Measurements from ENCODE around the gene ARFGAP3.
A peak's percentile ranks its signal among the peaks of the same experiment; 100 is the strongest.

ARFGAP3 gene

DNA sequence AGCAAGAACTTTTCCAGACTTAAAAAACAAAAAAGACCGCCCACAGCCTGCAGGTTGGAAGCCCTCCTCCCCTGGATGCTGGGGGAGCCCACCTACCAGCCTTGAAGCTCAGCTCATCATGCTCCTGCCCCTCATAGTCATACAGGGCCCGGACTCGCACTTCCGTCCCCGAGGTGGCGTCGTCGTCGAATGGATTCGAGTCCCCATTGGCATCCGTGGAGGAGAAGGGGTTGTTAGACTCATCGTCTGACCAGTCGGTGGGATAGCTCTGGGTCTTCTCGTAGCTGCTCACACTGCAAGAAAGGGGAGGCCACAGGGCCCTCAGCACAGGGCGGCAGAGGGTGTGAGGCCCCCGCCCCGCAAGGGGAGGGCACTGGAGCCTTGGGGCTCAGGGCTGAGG is 19.0 kb upstream of the ARFGAP3 start (continued):
- TF ChIP-seq WT1 (tag by site-specific recombination; IDR thresholded peaks at IDR 0.05) = no peak

DNA sequence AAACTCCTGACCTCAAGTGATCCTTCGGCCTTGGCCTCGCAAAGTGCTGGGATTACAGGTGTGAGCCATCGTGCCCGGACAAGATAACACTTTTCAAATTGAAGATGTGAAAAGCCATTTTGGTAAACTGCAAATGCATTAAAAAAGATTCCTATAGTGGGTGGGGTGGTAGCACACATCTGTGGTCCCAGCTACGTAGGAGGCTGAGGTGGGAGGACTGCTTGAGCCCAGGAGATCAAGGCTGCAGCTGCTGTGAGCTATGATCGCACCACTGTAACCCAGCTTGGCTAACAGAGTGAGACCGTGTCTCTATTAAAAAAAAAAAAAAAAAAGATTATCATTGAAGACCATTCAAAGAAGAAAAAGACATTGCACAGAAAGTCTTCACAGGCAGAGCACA is 16.9 kb upstream of the ARFGAP3 start:
- no peak overlapping the region for H3K27ac ChIP-seq (ENCODE audit: extremely low read depth, low read depth, low read length)
- POLR2A ChIA-PET = no interaction called here
- no peak overlapping the region for H3K4me3 ChIP-seq (ENCODE audit: low read depth, low read length)
- CTCF ChIA-PET = interaction anchor here (1.1 to 1.2 kb wide), 2 partner anchors 91 to 266 kb away, joined by 3 to 5 read pairs; no protein-coding TSS in a partner anchor
- no peaks in the 10 kb centered on the region for H3K9me3 ChIP-seq (ENCODE audit: control insufficient read depth, insufficient read depth, low read depth, low read length)
- no peaks in the 10 kb centered on the region for H3K4me1 ChIP-seq (ENCODE audit: control insufficient read depth, insufficient read depth, low read length)
- TF ChIP-seq ZFHX2 (tag by site-specific recombination; conservative IDR thresholded peaks at IDR 0.05) = peak; percentile 52
- TF ChIP-seq, protein P1, sequence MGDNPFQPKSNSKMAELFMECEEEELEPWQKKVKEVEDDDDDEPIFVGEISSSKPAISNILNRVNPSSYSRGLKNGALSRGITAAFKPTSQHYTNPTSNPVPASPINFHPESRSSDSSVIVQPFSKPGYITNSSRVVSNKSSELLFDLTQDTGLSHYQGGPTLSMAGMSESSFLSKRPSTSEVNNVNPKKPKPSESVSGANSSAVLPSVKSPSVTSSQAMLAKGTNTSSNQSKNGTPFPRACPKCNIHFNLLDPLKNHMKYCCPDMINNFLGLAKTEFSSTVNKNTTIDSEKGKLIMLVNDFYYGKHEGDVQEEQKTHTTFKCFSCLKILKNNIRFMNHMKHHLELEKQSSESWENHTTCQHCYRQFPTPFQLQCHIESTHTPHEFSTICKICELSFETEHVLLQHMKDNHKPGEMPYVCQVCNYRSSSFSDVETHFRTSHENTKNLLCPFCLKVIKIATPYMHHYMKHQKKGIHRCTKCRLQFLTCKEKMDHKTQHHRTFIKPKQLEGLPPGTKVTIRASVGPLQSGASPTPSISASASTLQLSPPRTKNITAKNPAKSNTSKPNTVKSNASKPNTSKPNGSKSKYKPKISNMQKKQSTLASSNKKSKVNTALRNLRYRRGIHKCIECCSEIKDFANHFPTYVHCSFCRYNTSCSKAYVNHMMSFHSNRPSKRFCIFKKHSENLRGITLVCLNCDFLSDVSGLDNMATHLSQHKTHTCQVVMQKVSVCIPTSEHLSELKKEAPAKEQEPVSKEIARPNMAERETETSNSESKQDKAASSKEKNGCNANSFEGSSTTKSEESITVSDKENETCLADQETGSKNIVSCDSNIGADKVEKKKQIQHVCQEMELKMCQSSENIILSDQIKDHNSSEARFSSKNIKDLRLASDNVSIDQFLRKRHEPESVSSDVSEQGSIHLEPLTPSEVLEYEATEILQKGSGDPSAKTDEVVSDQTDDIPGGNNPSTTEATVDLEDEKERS (tag by site-specific recombination; IDR thresholded peaks at IDR 0.05) = no peak
- TF ChIP-seq, protein P2, sequence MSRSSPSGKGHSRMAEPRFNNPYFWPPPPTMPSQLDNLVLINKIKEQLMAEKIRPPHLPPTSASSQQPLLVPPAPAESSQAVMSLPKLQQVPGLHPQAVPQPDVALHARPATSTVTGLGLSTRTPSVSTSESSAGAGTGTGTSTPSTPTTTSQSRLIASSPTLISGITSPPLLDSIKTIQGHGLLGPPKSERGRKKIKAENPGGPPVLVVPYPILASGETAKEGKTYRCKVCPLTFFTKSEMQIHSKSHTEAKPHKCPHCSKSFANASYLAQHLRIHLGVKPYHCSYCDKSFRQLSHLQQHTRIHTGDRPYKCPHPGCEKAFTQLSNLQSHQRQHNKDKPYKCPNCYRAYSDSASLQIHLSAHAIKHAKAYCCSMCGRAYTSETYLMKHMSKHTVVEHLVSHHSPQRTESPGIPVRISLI (tag by site-specific recombination; IDR thresholded peaks at IDR 0.05) = no peak
- peak; percentile 71 for TF ChIP-seq EGR2 (tag by site-specific recombination; IDR thresholded peaks at IDR 0.05; ENCODE audit: low read depth)
- TF ChIP-seq ZNF23 (tag by site-specific recombination; IDR thresholded peaks at IDR 0.05; ENCODE audit: borderline replicate concordance) = no peak
- H3K36me3 ChIP-seq (ENCODE audit: control insufficient read depth in 2 of 2, insufficient read depth in 1 of 2, low read length in 2 of 2) = peaks cover 7 to 87% of the 10 kb centered on the region in 2 experiments; a peak in 2 of 3 replicates

DNA sequence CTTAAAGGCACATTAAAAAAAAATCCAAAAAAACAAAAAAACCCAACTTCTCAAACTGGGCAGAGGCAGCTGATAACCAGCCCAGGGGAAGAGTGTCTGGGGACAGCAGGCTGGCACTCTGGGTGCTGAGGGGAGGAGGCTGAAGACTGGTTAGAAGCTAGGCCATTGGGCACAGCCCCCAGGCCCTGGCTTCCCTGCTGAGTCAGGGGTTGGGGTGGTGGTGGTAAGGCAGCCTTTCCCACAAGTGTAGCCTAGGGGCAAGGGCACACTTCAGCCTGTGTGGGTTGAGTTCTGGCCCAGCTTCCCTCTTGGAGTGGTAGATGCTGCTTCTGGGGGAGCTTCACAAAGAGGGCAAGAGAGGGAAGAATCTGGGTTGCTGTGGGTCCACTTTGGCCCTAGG is 16.3 kb upstream of the ARFGAP3 start:
- Histone ChIP-seq H3K9me3 (ENCODE audit: control insufficient read depth, insufficient read depth, low read depth, low read length) (no peaks in the 10 kb centered on the region), H3K36me3 (ENCODE audit: control insufficient read depth in 2 of 2, insufficient read depth in 1 of 2, low read length in 2 of 2) (peaks cover 7 to 80% of the 10 kb centered on the region in 2 experiments; a peak in 2 of 3 replicates), H3K4me1 (ENCODE audit: control insufficient read depth, insufficient read depth, low read length) (no peaks in the 10 kb centered on the region), H3K4me3 (ENCODE audit: low read depth, low read length) (no peak overlapping the region), H3K27ac (ENCODE audit: extremely low read depth, low read depth, low read length) (no peak overlapping the region)
- ChIA-PET CTCF (interaction anchor here (0.6 to 1.2 kb wide), 4 partner anchors 15 to 489 kb away, joined by 3 to 5 read pairs (median 3); no protein-coding TSS in a partner anchor), POLR2A (no interaction called here)
- TF ChIP-seq ZNF777 (tag by site-specific recombination; IDR thresholded peaks at IDR 0.05; ENCODE audit: borderline replicate concordance) (no peak), ZNF544 (tag by site-specific recombination; IDR thresholded peaks at IDR 0.05) (no peak), ZNF341 (tag by site-specific recombination; IDR thresholded peaks at IDR 0.05; ENCODE audit: low read depth) (no peak), SP2 (tag by site-specific recombination; IDR thresholded peaks at IDR 0.05) (no peak), BCL11A (tag by site-specific recombination; IDR thresholded peaks at IDR 0.05; ENCODE audit: low read depth) (no peak), ZFP69B (tag by site-specific recombination; IDR thresholded peaks at IDR 0.05) (no peak), ZEB2 (tag by site-specific recombination; IDR thresholded peaks at IDR 0.05) (no peak), ZNF311 (tag by site-specific recombination; IDR thresholded peaks at IDR 0.05; ENCODE audit: borderline replicate concordance) (no peak), ZNF791 (tag by site-specific recombination; IDR thresholded peaks at IDR 0.05) (no peak), ZNF530 (tag by site-specific recombination; IDR thresholded peaks at IDR 0.05; ENCODE audit: low read depth) (no peak), ZFP37 (tag by site-specific recombination; IDR thresholded peaks at IDR 0.05) (no peak), ZNF132 (tag by site-specific recombination; IDR thresholded peaks at IDR 0.05; ENCODE audit: borderline replicate concordance) (no peak), ZNF354C (tag by site-specific recombination; IDR thresholded peaks at IDR 0.05; ENCODE audit: borderline replicate concordance, low read depth) (no peak)
- TF ChIP-seq, protein P3, sequence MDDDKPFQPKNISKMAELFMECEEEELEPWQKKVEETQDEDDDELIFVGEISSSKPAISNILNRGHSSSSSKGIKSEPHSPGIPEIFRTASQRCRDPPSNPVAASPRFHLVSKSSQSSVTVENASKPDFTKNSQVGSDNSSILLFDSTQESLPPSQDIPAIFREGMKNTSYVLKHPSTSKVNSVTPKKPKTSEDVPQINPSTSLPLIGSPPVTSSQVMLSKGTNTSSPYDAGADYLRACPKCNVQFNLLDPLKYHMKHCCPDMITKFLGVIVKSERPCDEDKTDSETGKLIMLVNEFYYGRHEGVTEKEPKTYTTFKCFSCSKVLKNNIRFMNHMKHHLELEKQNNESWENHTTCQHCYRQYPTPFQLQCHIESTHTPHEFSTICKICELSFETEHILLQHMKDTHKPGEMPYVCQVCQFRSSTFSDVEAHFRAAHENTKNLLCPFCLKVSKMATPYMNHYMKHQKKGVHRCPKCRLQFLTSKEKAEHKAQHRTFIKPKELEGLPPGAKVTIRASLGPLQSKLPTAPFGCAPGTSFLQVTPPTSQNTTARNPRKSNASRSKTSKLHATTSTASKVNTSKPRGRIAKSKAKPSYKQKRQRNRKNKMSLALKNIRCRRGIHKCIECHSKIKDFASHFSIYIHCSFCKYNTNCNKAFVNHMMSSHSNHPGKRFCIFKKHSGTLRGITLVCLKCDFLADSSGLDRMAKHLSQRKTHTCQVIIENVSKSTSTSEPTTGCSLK (tag by site-specific recombination; IDR thresholded peaks at IDR 0.05) = no peak
- TF ChIP-seq, protein P4, sequence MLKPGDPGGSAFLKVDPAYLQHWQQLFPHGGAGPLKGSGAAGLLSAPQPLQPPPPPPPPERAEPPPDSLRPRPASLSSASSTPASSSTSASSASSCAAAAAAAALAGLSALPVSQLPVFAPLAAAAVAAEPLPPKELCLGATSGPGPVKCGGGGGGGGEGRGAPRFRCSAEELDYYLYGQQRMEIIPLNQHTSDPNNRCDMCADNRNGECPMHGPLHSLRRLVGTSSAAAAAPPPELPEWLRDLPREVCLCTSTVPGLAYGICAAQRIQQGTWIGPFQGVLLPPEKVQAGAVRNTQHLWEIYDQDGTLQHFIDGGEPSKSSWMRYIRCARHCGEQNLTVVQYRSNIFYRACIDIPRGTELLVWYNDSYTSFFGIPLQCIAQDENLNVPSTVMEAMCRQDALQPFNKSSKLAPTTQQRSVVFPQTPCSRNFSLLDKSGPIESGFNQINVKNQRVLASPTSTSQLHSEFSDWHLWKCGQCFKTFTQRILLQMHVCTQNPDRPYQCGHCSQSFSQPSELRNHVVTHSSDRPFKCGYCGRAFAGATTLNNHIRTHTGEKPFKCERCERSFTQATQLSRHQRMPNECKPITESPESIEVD (tag by site-specific recombination; IDR thresholded peaks at IDR 0.05) = no peak
- TF ChIP-seq, protein P5, sequence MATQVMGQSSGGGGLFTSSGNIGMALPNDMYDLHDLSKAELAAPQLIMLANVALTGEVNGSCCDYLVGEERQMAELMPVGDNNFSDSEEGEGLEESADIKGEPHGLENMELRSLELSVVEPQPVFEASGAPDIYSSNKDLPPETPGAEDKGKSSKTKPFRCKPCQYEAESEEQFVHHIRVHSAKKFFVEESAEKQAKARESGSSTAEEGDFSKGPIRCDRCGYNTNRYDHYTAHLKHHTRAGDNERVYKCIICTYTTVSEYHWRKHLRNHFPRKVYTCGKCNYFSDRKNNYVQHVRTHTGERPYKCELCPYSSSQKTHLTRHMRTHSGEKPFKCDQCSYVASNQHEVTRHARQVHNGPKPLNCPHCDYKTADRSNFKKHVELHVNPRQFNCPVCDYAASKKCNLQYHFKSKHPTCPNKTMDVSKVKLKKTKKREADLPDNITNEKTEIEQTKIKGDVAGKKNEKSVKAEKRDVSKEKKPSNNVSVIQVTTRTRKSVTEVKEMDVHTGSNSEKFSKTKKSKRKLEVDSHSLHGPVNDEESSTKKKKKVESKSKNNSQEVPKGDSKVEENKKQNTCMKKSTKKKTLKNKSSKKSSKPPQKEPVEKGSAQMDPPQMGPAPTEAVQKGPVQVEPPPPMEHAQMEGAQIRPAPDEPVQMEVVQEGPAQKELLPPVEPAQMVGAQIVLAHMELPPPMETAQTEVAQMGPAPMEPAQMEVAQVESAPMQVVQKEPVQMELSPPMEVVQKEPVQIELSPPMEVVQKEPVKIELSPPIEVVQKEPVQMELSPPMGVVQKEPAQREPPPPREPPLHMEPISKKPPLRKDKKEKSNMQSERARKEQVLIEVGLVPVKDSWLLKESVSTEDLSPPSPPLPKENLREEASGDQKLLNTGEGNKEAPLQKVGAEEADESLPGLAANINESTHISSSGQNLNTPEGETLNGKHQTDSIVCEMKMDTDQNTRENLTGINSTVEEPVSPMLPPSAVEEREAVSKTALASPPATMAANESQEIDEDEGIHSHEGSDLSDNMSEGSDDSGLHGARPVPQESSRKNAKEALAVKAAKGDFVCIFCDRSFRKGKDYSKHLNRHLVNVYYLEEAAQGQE (tag by site-specific recombination; IDR thresholded peaks at IDR 0.05) = no peak
